Right renal pelvis (tissue), 4 donors: ENCODE measurements around the gene CBR1. TPM values are rescaled to one million over a fixed set of nuclear protein-coding genes. Genes with fewer than 3 reads are reported as not detected.
A peak's percentile ranks its signal among the peaks of the same experiment; 100 is the strongest.
"Not testable (repeated sequence)": the region's sequence is repeated elsewhere in the genome, so short reads cannot be mapped to it uniquely, and the experiment has no call there.

Experiments used
- DNase-seq, 4 donors: peaks; one replicate each; pipeline ENCODE4 v3.0.0-alpha.2; 2013; ENCODE audit warnings: low read depth in 4 of 4, low spot score in 3 of 4, missing footprints in 1 of 4
- polyA plus RNA-seq, 4 donors: library from polyadenylated mRNA; unstranded; fragments of 120-200 nt; gene quantifications; one replicate each; pipeline ENCODE4 v1.2.1, GENCODE V29; 2013; ENCODE audit not compliant: insufficient read length in 4 of 4

CBR1 gene
- polyA plus RNA-seq, 4 donors = 62.5 to 76.7 (median 69.5) TPM

- DNase-seq = no peak
Observed at GRCh38 chr21:36047139-36047538, 22.7 kb upstream of the CBR1 start.

- no peak for DNase-seq
Observed at GRCh38 chr21:36048357-36048756, 21.5 kb upstream of the CBR1 start.

DNA sequence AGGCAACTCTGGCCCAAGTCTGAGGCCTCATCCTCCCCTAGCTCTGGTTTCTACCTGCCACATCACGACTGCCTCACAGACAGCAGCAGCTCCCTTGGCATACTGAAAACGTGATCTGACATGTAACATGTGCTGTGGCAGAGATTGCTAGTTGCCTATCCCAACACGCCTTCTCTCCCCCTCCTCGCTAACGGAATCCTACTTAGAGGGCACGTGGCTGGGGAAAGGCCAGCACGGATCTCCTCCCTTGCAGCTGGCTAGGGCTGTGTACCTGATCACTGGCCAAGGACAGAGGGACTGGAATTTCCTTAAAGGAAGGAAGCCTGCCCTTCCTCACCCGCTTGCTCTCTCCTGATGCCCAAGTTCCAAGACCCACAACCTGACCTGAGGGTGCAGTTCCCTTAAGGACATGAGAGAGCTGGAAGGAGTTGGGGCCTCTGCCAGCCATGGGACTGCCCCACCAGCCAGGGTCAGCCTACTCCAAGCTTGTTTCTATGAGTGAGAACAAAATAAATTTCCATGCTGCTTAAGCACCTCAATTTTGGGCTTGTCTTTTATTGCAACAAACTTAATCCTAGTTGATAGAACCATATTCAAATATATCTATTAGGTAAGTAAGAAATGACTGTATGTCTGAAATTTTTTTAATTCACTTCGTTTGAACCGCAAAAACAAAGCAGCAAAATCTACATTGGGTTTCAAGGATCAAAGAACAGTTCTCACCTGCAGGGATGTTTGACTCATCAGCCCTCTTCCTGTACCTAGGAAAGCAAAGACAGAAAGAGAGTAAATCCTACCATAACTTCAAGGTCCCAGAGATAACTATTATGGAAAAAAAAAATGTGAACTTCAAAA, 16.7 kb upstream of the CBR1 start:
- DNase-seq = no peak

- DNase-seq = no peak
Observed at GRCh38 chr21:36053715-36054062, 16.1 kb upstream of the CBR1 start.

- DNase-seq = no peak
Observed at GRCh38 chr21:36055551-36055950, 14.3 kb upstream of the CBR1 start.

DNA sequence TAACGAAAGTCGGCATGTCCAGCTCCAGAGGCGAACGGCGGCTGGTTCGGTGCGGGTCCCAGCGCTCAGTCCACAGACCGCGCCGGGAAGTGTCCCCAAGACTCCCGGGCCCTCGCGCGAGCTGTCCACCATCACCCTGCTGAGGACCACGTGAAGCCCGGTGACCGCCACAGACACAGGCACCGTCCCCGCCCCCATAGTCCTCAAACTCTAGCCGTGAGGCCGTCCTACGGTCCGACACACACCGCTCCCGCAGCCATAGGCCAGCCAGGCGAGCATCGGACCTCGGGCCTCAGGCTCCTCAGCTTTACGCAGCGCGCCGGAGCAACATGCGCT, 10.0 kb upstream of the CBR1 start:
- DNase-seq = peak in 1 of 4 donors; percentile 5

DNA sequence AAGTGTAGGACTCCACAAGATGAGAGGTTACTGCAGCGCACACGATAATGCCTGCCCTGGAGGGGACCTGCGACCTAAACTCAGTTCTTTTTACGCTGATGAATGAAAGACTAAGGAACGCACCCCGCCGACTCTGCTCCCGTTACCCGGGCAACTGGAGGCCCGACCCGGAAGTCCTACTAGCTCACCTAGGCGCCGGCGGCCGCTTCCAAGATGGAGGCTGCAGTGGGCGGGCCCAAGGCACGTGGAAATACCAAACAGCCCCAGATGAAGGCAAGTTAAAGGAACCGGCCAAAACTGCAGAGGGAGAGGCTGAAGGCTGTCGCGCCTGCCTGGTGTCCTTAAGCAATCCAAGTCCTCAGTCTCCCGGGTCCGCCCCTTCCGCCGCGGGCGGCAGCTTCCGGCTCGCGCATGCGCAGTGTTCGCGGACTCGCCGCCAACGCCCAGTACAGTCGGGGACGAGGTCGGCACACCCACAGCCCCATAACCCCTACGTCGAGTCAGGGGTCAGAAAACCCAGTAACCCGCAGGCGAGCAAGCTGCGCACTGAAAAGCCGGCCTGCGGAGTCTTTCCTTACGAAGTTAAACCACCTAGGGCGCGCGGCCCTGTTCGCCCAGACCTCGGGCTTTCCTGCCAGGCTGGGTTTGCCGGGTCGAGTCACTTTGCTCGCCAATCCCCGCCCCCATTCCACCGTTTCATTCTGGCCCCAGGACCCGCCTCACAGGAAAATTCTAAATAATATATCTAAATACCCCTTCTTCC, 9.5 kb upstream of the CBR1 start, which contains the start of gene SETD4:
Gene SETD4, minus strand, starts transcription at position 368 of the 763 bp plus-strand sequence. CDS start 1,638 bp downstream, outside the sequence.
- DNase-seq = peak; percentile 80 to 94 (median 82)

DNA sequence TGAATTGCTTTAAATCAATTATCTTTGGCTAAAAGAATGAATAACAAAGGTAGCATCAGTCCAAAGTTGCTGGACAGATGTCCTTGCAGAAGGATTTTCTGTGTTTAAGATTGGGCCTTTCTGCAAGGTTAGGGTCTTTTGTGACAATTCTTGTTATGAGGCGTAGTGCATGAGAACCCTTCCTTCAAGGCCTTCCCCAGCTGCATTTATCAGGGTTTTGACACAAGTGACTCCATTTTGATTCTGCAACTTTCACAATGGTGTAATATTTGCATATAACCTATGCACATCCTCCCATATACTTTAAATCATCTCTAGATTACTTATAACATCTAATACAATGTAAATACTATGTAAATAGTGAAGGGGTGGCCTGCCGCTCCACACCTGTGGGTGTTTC, 8.4 kb upstream of the CBR1 start:
- no peak for DNase-seq

DNA sequence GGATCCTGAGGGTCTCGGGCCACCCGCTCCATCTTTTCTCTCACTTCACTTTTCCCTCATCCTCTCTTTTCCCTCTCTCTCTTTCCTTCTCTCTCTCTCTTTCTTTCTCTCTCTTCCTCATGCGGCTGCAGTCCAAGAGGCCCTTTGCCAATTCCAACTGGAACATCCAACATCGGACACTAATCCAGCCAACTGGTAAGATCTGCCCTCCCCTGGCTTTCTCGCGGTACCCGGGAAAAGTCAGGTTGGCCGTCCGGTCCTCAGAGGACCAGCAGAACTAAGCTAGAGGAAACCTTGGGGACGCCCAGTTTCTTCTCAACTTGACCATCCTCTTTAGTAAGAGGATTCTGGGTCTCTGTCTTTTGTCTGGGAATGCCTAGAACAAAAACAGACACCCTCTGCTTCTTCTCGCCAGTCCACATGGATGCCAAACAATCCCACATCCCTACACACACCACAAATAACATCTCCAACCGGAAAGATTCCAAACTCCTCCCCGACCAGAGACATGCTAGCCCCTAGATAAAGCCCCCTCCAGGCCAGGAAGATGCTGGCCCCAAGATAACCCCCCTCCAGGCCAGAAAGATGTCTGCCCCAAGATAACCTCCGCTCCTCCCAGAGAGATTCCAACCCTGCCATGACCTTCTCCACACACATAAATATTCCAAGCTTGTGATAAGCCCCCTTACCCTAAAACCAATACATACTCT, 6.3 kb upstream of the CBR1 start:
- DNase-seq = no peak

- no peak for DNase-seq
Observed at GRCh38 chr21:36064085-36064460, 5.8 kb upstream of the CBR1 start.

DNA sequence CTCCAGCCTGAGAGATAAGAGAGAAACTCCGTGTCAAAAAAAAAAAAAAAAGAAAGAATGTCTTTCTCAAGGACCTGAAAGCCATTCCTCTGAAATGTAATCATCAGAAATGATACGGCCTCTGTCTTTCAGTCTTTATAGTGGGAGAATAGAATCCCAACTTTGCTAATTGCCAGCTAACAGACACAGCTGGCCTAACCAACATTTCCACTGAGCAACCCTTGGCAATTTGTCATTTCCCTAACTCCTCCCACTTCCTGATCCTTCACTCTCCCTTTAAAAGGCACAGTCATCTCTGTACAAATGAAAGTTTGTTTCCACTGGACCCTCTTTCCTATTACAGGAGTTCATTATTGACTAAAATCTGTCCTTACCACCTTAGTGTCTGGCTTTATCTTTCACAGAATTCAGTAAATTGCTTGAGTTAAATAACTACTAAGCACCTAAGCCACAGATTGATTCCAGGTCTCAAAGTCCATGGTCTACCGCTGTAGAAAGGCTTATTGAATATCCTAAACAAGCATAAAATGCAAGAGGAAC, 4.3 kb upstream of the CBR1 start:
- DNase-seq = no peak

GRCh38 chr21:36068748-36069398, 951 bp upstream of the CBR1 start:
- DNase-seq = no peak

DNA sequence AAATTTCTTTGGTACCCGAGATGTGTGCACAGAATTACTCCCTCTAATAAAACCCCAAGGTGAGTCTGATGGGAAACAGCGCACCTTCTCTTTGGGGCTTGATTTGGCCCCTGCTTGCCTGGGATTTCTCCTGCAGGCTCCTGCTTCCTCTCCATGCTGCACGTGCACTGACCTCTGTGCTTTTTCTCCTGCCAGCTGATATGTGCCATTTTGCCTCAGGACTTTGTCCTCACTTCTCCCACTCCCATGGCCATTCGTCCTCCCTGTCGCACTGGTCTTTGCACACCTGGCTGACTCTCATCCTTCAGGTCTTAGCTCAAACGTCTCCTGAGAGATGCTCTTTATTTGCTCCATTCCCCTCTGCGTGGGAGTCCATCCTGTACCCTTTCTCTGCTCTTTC, 1.2 kb downstream of the CBR1 start:
- DNase-seq = no peak

DNA sequence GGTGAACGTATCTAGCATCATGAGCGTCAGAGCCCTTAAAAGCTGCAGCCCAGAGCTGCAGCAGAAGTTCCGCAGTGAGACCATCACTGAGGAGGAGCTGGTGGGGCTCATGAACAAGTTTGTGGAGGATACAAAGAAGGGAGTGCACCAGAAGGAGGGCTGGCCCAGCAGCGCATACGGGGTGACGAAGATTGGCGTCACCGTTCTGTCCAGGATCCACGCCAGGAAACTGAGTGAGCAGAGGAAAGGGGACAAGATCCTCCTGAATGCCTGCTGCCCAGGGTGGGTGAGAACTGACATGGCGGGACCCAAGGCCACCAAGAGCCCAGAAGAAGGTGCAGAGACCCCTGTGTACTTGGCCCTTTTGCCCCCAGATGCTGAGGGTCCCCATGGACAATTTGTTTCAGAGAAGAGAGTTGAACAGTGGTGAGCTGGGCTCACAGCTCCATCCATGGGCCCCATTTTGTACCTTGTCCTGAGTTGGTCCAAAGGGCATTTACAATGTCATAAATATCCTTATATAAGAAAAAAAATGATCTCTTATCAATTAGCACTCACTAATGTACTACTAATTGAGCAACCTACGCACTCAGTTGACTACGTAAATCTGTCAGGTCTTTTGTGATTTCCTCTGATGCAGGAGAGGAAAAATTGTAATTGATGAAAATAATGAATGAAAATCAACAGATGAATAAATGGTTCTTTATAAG, 2.8 kb downstream of the CBR1 start:
- DNase-seq = no peak

GRCh38 chr21:36073181-36073580, 3.4 kb downstream of the CBR1 start:
- DNase-seq = no peak

DNA sequence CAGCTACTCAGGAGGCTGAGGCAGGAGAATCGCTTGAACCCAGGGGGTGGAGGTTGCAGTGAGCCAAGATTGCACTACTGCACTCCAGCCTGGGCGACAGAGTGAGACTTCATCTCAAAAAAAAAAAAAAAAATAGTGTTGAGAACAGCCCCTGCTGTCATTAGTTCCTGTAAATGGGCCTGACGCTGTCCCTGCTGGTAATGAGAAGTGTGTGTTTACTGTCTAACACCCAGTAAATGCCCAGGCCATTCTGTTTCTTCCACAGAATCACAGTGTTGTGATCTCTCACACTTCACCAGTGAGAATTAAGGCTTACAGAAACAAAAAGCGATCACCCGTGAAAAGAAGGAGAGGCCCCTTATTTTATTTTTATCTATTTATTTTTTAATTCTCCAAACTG, 4.1 kb downstream of the CBR1 start:
- DNase-seq = not testable (repeated sequence)

- DNase-seq = no peak
Observed at GRCh38 chr21:36075171-36075570, 5.3 kb downstream of the CBR1 start.

DNA sequence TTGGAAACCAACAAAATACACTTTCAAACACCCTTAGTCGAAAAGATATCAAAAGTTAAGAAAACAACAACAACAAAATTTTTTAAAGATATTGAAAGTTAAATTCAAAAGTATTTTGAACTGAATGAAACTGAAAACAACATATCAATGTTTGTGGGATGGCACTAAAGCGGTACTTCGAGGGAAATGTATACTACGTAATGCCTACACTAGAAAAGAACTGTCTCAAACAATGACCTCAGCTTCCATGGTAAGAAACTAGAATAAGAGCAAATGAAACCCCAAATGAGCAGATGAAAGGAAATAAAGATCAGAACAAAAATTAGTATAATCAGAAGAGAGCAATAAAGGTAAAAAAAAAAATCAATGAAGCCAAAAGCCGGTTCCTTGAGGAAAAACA, 6.1 kb downstream of the CBR1 start:
- DNase-seq = no peak

DNA sequence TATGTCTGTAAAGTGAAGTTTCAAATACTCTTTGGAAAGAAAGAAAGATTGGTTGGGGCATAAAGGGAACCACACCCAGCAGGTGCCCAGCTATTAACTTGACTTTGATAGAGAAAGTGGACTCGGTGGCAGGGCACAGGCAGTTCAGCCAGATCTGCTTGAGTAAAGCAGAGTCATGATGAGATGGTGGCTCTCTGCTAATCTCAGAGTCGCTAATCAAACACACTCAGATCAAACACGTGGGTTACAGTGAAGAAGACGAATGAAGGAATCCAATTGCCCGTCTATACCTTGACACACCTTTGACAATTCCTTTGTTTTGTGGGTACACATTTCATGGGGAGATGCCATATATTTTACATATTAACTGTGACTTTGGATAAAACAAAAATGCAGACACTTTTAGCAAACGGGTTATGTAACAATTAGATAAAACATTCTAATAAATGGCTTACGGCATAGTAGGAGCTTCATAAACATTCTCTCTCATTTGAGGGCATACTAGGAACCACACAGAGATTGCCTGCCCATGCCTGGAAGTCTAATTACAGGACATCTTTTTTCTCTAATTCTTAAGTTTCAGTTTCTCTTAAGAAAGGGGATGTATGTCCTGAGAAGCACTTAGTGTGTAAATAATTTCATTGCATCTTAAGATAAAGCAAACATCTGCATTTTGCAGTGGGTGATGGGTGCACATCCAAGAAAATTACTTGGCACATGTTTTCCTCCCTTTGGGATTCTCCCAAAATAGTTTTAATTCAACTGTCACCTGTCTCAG, 7.2 kb downstream of the CBR1 start:
- DNase-seq = no peak
